HG02981 (cell line): Measurements from ENCODE around the gene CDH12.
"Not testable (repeated sequence)": the region's sequence is repeated elsewhere in the genome, so short reads cannot be mapped to it uniquely, and the experiment has no call there.

Experiments
- ATAC-seq: cut with Tn5 transposase; IDR thresholded peaks from one replicate; pipeline ENCODE4 v1.9.1; 2021; ENCODE audit warnings: mild to moderate bottlenecking, moderate library complexity; ENCODE audit not compliant: unreplicated experiment

CDH12 gene

DNA sequence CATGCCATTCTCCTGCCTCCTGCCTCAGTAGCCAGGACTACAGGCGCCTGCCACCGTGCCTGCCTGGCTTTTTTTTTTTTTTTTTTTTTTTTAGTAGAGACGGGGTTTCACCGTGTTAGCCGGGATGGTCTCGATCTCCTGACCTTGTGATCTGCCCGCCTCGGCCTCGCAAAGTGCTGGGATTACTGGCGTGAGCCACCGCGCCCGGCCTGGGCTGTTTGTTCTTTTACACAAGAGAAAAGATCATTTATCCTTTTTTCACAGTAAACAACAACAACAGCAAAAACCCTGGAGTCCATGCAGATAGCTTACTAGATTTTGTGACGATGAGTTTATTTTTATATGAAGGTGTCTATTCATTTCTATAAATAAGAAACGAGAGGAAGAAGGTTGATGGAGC lies 538.1 kb downstream of the CDH12 start:
- ATAC-seq: not testable (repeated sequence)

- no peak for ATAC-seq
Observed at GRCh38 chr5:22314548-22314947, 538.6 kb downstream of the CDH12 start.

DNA sequence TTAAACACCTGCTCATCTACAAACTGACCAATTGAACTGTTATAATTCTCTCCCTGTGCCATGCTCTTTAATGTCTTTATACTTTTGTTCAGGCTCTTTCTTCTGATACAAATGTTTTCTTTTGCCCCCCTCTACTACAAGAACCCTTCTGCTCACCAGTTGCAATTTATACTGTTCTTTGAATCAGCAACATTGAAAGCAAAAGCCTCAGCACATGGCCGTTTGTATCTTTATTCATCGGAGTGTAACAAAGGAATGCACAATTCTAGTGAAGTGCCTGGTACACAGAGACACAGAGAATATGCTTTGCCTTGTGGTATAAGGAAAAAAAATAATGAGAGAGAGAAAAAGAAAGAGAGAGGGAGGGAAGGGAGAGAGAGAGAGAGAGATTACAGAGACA lies 547.1 kb downstream of the CDH12 start:
- ATAC-seq: no peak

DNA sequence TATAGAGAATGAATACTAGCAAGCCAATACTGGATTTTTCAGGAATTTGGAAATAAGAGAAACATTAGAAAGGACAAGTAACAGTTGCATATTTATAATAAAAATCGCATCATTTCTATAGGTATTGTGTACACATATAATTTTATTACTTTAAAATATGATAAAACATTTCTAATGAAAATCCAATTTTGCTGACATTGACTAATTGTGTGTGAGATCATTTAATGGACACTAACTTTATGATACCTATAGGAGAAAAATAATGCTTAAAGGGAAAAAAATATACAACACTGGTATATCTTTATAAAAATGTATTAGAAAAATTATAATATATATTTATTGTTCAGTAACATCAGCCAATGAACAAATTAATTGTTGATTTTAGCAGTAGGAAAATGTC lies 557.3 kb downstream of the CDH12 start:
- no peak for ATAC-seq

DNA sequence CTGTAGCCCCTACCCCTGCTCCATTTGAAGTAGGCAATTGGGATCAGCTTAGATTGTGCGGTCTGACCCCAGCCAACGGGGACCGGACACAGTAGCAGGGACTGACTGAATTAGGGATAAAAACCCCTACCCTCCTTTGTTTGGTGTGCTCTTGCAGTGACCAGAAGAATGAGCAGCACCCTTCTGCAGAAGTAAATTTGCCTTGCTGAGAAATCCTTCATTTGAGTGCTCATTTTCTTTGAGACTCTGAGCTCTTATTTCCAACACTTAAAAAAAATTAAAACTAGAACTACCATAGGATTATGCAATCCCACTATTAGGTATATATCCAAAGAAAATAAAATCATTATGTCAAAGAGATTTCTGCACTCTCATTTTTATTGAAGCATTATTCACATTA lies 560.0 kb downstream of the CDH12 start:
- no peak for ATAC-seq

DNA sequence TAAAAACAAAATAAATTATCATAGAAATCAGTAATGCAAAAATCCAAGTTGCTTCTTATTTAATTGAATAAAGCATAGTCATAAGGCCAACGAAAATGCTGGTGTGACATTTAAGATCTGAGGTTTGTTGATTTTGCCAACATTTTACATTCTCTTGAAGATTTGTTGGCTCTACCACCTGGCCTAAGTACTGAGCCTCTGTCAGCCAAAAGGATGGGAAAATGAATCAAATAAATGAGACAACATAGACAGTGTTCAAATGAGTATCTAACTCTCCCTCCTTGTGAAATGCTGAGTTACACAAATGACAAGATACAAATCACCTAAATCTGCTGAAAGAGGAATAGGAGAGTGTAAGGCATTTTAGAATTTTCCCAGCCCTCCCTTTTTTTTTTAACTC lies 575.0 kb downstream of the CDH12 start:
- ATAC-seq: no peak

DNA sequence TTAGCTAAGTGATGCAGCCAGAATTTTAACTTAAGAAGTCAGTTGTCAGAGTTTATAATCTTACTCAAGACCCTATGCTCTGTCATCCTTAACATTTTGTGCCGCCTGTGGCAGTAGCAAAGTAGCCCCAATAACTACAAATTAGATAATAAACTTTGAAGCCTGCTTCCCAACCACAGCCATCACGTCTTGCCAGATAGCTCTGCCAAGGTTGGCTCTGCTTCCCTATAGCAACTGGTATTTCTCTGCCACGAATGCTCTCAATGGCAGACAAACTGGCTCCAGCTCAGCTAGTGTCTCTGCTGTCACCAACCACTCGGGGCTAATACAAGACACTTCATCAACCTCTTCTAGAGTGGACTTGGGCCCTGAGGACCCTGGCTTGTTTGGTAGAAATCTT lies 576.1 kb downstream of the CDH12 start:
- no peak for ATAC-seq

DNA sequence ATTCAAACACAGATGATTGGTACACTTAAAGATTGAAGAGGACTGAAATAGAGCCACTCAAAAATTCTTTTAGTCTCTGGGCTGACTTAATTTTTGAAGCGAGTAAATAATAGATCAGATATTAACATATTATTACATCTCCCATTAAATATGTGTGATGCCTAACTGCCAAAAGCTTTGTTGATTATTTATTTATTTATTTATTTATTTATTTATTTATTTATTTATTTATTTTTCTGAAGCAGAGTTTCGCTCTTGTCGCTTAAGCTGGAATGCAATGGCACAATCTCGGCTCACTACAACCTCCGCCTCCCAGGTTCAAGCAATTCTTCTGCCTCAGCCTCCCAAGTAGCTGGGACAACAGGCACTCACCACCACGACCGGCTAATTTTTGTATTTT lies 587.3 kb downstream of the CDH12 start:
- ATAC-seq: not testable (repeated sequence)

GRCh38 chr5:22258139-22258538 lies 595.0 kb downstream of the CDH12 start:
- no peak for ATAC-seq

DNA sequence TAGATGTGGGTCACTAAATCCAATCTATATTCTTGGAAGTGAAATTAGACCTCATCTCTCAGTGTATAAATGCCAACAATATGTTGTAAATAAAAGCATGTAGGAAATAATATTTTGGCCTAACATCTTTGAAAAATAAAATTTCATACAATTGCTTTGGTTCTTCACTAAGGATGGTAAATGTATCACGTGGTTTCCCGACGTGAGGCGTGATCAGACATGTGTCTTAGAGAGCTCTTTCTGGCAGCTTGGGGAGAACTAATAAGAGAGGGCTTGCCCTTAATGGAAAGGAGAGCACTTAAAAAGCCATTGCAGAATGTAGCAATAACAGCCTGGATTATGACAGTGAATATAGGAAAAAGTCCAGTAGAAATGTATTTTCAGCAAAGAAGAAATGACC lies 602.6 kb downstream of the CDH12 start:
- no peak for ATAC-seq

DNA sequence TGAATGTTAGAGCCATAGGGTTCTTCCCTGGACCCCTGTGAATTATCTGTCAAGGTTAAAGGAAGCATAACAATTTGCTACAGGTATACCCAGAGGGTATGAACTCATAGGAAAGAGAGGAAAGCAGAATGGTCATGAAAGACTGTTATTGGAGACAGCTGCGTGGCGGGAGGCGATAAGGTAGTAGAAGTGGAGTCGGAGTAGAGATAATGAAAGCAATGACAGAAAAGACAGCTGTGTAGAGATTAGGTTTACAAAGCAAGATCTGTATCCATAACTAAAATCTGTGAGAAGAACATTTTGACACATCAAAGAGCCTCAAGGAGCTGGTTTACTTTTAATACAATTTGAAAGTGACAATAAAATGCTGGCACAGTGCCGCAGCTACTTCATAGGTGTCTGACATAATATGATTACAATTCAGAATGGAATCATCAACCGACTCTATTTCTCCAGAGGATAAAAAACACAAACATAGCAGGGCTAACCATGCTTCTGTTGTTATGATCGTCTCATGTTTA lies 603.9 kb downstream of the CDH12 start:
- no peak for ATAC-seq

- ATAC-seq: no peak
Observed at GRCh38 chr5:22245770-22246169, 607.4 kb downstream of the CDH12 start.

DNA sequence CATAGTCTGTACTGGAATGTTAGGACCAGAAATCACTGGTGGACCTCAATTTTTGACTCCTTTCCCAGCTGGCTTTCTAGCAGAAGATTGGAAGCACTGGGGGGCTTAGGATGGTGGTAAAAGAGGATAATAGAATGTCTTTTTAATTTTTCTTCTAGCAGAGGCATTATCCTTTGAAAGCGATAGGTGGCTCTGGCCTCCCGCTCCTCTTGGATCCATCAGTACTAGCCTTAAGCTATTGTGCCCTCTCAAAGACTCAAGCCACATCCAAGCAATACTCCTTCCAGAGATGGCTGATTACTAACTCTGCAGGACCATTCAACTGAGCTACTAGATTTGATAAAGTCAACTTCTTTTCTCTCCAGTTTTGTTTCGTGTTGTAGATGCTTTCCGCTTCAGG lies 610.6 kb downstream of the CDH12 start:
- ATAC-seq: no peak

GRCh38 chr5:22238047-22238446 lies 615.1 kb downstream of the CDH12 start:
- no peak for ATAC-seq

DNA sequence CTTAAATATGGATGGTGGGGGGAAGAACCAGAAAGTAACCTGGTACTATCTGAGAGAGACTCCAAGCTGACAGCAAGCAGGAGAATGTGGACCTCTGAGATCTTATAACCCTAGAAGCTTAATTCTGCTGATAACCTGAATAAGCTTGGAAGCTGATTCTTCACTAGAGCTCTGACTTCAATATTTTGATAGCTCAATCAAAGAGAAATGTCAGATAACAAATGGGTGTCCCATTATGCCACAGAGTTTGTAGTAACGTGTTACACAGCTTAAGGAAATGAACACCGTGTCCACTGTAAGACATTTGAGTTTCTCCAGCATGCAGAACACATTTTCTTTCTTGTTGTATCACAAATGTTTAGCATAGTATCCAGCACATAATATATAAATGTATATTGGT lies 626.7 kb downstream of the CDH12 start:
- ATAC-seq: no peak

- ATAC-seq: no peak
Observed at GRCh38 chr5:22223079-22223478, 630.1 kb downstream of the CDH12 start.

DNA sequence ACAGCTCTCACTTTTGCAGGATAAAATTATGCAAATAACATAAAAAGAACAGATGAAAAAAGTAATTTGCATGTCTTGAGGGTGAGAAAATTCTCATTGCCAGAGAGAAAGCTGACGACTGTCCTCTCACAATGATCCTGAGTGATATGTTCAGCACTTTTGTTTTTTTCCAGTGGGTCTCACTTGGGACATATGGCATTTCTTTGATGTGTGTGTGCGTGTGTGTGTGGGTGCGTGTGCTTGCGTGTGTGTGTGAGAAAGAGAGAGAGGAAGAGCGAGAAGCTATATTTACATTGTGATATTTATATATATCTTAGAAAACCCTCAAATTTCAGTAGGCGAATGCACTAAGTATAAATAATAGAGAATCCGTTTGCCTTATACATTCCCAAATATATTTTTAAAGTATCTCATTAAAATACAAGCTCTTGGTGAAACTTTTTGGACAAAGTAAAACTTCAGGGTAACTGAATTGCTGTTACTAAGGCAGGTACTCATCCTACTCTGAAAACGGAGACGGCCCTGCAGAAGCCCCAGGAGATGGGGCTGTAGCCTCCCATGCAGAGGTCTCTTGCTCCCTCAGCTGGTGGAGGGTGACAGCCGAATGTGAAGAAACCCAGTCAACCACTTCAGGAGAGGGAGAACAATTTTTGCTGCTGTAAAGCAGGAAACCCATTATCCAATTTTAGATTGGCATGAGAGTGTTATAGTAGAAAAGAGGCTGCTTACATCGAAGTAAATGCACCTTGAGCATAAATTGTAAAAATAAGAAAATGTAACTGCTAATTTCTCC lies 639.2 kb downstream of the CDH12 start:
- peak; percentile 60 for ATAC-seq

DNA sequence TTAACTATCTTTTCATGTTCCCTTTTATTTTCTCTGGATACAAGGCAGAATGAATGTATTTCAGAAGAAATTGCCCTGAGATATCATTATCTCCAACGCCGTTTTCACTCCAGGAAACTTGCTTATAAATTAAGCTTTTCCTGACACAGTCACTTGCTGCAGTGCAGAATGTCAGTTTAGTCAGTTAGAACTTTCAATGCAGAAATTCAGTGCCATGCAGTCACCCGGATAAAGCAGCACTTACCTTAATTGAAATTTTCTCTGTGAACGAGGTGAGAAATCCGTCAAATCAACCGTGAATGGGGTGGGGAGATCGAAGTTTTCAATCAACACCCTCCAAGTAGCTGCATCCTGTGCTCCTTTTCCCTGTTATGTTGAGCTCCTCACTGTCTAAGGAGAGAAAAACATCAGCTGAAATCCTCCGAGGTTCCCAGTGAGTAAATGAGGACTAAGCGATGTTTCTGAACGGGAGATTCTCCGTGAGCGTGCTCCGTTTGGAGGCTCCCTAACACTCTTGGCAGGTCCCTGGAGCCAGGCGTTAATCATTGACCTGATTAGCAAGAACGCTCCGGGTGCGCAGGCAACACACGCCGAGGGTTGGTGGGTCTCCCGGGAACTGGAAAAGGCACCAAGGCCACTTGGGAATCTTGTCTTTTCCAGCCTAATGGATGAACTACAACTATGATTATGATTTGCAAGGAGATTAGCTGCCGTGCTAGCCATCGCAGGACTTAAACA lies 640.7 kb downstream of the CDH12 start:
- ATAC-seq: not testable (repeated sequence)

GRCh38 chr5:22208463-22208862 lies 644.7 kb downstream of the CDH12 start:
- ATAC-seq: not testable (repeated sequence)

DNA sequence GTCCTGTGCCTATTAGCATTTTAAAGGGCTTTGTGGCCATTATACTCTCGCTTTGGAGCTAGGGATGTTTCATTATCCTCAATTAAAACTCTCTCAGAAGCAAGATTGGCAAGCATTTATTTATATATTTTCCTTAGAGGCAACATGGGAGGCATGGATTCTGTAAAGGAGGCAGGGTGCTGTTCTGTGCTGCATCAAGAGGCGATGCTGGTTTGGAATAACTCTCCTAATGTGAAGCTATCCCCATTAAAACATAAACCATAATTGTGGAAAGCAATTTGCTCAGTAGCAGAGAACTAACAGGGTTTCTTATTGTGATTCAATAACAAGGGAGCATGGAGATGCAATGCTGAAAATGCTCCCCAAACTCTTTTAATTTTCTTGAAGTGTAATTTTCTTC lies 664.5 kb downstream of the CDH12 start:
- not testable (repeated sequence) for ATAC-seq

DNA sequence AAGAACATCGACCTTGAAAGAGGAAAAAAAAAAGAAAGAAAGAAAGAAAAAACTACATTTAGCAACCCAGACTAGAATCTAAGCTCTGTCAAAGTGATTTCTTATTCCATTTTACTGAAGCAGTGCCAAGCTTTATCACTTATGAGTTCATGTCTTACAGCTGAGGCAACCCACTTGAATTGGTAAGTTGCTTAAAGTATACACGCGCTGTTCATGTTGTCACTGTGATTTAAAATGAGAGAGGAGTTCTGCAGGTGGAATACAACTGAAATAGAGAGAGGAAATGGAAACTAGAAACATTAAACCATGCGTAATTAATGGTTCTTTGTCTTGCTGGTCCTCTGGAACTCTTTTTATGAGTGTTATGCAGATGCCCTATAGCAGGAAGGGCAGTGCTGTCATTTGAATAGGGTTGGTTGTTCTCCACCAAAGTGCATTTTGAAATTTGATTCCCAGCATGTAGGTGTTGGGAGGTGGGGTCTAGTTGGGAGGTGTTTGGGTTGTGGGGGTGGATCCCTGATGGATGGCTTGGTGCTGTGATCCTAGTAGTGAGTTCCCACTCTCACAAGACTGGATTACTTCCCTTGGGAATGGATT lies 665.4 kb downstream of the CDH12 start:
- ATAC-seq: not testable (repeated sequence)

GRCh38 chr5:22169226-22169625 lies 683.9 kb downstream of the CDH12 start:
- not testable (repeated sequence) for ATAC-seq
